ENCODE results near the gene SNN.

SNN gene

DNA sequence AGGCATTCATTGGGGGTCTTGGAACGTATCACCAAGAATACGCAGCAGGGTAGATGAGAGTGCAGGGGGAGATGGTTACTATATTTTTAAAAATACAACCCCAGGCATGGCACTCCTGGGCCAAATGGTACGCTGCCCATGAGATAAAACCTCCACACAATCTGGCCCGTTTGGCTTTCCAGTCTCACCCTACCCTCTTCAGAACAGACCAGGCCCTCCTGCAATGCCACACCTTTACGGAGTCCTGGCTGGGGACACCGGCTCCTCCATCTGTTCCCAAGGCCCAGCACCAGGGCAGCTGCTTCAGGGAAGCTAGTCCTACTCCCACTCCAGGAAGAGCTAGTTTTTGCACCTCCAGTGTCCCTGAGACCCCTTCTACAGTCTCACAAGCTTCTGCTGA lies 24.4 kb downstream of the SNN start:
- TF ChIP-seq, protein P1, sequence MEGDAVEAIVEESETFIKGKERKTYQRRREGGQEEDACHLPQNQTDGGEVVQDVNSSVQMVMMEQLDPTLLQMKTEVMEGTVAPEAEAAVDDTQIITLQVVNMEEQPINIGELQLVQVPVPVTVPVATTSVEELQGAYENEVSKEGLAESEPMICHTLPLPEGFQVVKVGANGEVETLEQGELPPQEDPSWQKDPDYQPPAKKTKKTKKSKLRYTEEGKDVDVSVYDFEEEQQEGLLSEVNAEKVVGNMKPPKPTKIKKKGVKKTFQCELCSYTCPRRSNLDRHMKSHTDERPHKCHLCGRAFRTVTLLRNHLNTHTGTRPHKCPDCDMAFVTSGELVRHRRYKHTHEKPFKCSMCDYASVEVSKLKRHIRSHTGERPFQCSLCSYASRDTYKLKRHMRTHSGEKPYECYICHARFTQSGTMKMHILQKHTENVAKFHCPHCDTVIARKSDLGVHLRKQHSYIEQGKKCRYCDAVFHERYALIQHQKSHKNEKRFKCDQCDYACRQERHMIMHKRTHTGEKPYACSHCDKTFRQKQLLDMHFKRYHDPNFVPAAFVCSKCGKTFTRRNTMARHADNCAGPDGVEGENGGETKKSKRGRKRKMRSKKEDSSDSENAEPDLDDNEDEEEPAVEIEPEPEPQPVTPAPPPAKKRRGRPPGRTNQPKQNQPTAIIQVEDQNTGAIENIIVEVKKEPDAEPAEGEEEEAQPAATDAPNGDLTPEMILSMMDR (conservative IDR thresholded peaks at IDR 0.05; ENCODE audit: low read depth, low read length) = no peak
- H3K4me3 ChIP-seq (ENCODE audit: low read length) = no peak overlapping the region
- no peak for DNase-seq (ENCODE audit: low read depth)

GRCh38 chr16:11696266-11697012 lies 28.2 kb downstream of the SNN start:
- TF ChIP-seq, protein P1 (conservative IDR thresholded peaks at IDR 0.05; ENCODE audit: low read depth, low read length) = no peak
- no peak for DNase-seq (ENCODE audit: low read depth)
- H3K4me3 ChIP-seq (ENCODE audit: low read length) = no peak overlapping the region

- DNase-seq (ENCODE audit: low read depth) = no peak
- TF ChIP-seq, protein P1 (conservative IDR thresholded peaks at IDR 0.05; ENCODE audit: low read depth, low read length) = no peak
- no peak overlapping the region for H3K4me3 ChIP-seq (ENCODE audit: low read length)
Observed at GRCh38 chr16:11697319-11697718, 29.1 kb downstream of the SNN start.

GRCh38 chr16:11698271-11698689 lies 30.0 kb downstream of the SNN start:
- no peak overlapping the region for H3K4me3 ChIP-seq (ENCODE audit: low read length)
- DNase-seq (ENCODE audit: low read depth) = no peak
- TF ChIP-seq, protein P1 (conservative IDR thresholded peaks at IDR 0.05; ENCODE audit: low read depth, low read length) = peak; percentile 24

DNA sequence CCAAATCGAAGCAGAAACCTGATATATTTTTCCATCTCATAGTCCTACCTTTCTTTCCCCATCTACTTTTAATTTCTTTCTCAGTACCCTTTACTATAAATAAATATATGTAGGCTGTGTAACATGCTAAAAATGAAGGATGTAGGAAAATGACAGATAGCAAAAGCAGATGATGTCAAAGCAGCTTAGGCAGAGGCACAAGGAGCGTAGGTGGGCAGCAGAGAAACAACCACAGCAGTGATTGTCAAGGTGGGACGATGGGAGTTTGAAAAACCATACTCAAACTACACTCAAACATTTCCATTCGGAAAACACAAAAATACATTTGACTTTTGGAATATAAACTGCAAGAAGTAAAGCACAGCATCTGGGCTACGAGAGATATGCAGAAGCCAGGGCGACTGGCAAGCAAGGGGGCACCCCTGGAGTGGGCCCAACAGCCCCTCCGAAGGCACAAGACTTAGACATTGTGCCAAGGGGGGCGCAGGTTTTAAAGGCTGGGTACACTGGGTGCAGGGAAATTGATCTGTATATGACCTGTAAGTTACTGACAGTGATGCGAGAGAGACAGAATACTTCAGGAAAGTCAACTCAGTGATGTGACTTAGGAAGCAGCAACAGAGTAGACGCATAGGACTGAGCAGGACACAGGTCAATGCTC lies 31.1 kb downstream of the SNN start:
- no peak for DNase-seq (ENCODE audit: low read depth)
- TF ChIP-seq, protein P1 (conservative IDR thresholded peaks at IDR 0.05; ENCODE audit: low read depth, low read length) = no peak
- no peak overlapping the region for H3K4me3 ChIP-seq (ENCODE audit: low read length)

GRCh38 chr16:11700264-11701029 lies 32.2 kb downstream of the SNN start:
- H3K4me3 ChIP-seq (ENCODE audit: low read length) = no peak overlapping the region
- no peak for DNase-seq (ENCODE audit: low read depth)
- TF ChIP-seq, protein P1 (conservative IDR thresholded peaks at IDR 0.05; ENCODE audit: low read depth, low read length) = no peak
